ENCODE measurements around the gene LAX1. TPM values are rescaled to one million over a fixed set of nuclear protein-coding genes. Genes with fewer than 3 reads are reported as not detected.

Gene LAX1
- total RNA-seq, 1 donor from 2014 or later, result not detected

DNA sequence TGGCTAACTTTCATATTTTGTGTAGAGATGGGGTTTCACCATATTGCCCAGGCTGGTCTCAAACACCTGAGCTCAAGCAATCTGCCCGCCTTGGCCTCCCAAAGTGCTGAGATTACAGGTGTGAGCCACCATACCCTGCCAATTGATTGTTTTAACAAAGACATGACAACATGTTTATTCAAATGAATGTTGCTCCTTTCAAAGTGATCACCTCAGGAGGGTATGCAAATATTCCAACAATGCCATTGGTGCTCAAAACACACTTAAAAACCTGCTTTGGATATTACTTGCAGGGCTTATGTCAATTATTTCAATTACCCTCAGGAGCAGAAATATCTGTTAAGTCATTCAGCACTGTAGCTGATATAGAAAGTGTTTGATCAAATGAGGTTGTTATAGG, 7.9 kb downstream of the LAX1 start:
- no peaks in the 10 kb centered on the region for H3K36me3 Mint-ChIP-seq (ENCODE audit: low read depth)

DNA sequence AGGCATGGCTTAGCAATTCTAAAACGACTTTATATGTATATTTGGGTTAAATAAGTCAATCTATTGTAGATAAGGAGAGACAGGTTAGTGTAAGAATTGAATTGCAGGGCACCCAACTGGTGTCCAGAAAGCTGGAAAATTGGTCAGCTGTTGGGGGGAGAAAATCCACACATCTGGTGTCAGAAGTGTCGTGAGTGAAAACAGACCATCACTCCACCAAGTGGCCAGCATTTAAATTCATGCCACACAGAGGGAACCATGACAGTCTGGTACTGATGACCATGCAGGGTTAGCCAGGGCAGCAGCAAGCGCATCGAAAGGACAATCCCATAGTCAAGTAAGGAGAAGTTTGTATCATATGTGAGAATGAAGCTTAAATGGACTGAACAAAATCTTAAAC, 11.7 kb downstream of the LAX1 start:
- H3K36me3 Mint-ChIP-seq (ENCODE audit: low read depth), result no peaks in the 10 kb centered on the region
- TF ChIP-seq, protein P1, sequence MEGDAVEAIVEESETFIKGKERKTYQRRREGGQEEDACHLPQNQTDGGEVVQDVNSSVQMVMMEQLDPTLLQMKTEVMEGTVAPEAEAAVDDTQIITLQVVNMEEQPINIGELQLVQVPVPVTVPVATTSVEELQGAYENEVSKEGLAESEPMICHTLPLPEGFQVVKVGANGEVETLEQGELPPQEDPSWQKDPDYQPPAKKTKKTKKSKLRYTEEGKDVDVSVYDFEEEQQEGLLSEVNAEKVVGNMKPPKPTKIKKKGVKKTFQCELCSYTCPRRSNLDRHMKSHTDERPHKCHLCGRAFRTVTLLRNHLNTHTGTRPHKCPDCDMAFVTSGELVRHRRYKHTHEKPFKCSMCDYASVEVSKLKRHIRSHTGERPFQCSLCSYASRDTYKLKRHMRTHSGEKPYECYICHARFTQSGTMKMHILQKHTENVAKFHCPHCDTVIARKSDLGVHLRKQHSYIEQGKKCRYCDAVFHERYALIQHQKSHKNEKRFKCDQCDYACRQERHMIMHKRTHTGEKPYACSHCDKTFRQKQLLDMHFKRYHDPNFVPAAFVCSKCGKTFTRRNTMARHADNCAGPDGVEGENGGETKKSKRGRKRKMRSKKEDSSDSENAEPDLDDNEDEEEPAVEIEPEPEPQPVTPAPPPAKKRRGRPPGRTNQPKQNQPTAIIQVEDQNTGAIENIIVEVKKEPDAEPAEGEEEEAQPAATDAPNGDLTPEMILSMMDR (conservative IDR thresholded peaks at IDR 0.05), result peak; percentile 28
- DNase-seq (ENCODE audit: low read depth, low spot score), result no peak

More for the DNA sequence above, 7.9 kb downstream of the LAX1 start:
- peaks cover 7% of the 10 kb centered on the region for H3K27me3 Mint-ChIP-seq (ENCODE audit: low read depth)
- no peaks in the 10 kb centered on the region for H3K9me3 Mint-ChIP-seq
- DNase-seq (ENCODE audit: low read depth, low spot score), result no peak
- no peak overlapping the region for H3K4me3 Mint-ChIP-seq
- no peak overlapping the region for H3K27ac Mint-ChIP-seq (ENCODE audit: unreplicated experiment)
- peaks cover 9% of the 10 kb centered on the region for H3K4me1 Mint-ChIP-seq
- TF ChIP-seq, protein P1 (conservative IDR thresholded peaks at IDR 0.05), result no peak

DNA sequence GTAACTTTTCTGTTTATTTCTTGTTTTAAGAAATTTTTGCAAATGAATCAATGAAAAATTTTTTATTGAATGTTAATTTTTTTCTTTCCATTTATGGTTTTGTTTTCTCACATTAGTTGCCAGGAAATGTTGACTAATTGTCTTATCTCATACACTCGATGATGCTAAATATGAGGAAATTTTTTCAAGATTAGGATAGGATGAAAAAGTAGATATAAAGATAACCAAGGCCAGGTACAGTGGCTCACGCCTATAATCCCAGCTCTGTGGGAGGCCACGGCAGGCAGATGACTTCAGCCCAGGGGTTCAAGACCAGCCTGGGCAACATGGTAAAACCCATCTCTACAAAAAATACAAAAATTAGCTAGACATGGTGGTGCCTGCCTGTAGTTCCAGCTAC, 12.6 kb downstream of the LAX1 start:
- DNase-seq (ENCODE audit: low read depth, low spot score), result no peak
- H3K4me3 Mint-ChIP-seq, result no peak overlapping the region
- no peak overlapping the region for H3K27ac Mint-ChIP-seq (ENCODE audit: unreplicated experiment)
- no peaks in the 10 kb centered on the region for H3K36me3 Mint-ChIP-seq (ENCODE audit: low read depth)
- H3K4me1 Mint-ChIP-seq, result no peaks in the 10 kb centered on the region
- TF ChIP-seq, protein P1 (conservative IDR thresholded peaks at IDR 0.05), result no peak
- no peaks in the 10 kb centered on the region for H3K27me3 Mint-ChIP-seq (ENCODE audit: low read depth)
- H3K9me3 Mint-ChIP-seq, result no peaks in the 10 kb centered on the region

More for the DNA sequence above, 11.7 kb downstream of the LAX1 start:
- H3K9me3 Mint-ChIP-seq, result no peaks in the 10 kb centered on the region
- H3K27me3 Mint-ChIP-seq (ENCODE audit: low read depth), result no peaks in the 10 kb centered on the region
- H3K4me1 Mint-ChIP-seq, result no peaks in the 10 kb centered on the region
- no peak overlapping the region for H3K27ac Mint-ChIP-seq (ENCODE audit: unreplicated experiment)
- H3K4me3 Mint-ChIP-seq, result no peak overlapping the region

DNA sequence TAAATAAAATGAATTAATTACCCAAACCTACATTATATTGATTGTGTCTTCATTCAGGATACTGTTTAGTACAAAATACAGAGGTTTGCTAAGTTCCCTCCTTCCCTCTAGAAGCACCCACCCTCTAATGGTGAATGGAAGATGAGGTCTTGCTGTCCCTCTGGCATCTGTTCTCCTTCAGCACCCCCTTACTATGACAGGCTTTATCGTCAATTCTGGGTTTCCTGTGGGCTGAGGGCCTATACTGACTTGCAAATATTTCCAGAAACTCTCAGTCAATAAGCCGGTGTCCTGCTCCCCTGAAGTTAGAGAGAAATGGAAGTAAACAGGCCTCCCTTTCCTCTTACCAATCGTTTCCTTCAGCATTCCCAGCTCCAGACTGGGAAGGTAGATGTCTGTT, 13.2 kb downstream of the LAX1 start:
- Mint-ChIP-seq H3K36me3 (ENCODE audit: low read depth) (no peaks in the 10 kb centered on the region), H3K27ac (ENCODE audit: unreplicated experiment) (no peak overlapping the region), H3K9me3 (no peaks in the 10 kb centered on the region), H3K4me3 (no peak overlapping the region), H3K4me1 (no peaks in the 10 kb centered on the region), H3K27me3 (ENCODE audit: low read depth) (no peaks in the 10 kb centered on the region)
- TF ChIP-seq, protein P1 (conservative IDR thresholded peaks at IDR 0.05), result no peak
- no peak for DNase-seq (ENCODE audit: low read depth, low spot score)

DNA sequence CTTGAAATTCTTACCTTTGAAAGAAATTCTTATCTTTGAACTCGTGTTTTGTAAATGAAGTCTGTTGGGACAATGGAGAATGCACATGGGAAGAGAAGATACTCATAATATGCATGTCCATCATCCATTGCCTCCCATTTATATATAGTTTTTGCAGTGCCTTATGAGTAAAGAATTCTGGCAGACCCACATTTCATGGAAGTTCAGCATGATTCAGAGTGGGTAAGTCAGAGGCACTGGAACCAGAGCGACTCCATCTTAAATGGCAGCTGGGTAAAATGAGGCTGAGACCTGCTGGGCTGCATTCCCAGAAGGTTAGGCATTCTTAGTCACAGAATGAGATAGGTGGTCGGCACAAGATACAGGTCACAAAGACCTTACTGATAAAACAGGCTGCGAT, 13.8 kb downstream of the LAX1 start:
- H3K36me3 Mint-ChIP-seq (ENCODE audit: low read depth), result no peaks in the 10 kb centered on the region
- no peaks in the 10 kb centered on the region for H3K9me3 Mint-ChIP-seq
- H3K27me3 Mint-ChIP-seq (ENCODE audit: low read depth), result no peaks in the 10 kb centered on the region
- H3K4me3 Mint-ChIP-seq, result no peak overlapping the region
- TF ChIP-seq, protein P1 (conservative IDR thresholded peaks at IDR 0.05), result no peak
- DNase-seq (ENCODE audit: low read depth, low spot score), result no peak
- H3K4me1 Mint-ChIP-seq, result no peaks in the 10 kb centered on the region
- no peak overlapping the region for H3K27ac Mint-ChIP-seq (ENCODE audit: unreplicated experiment)

DNA sequence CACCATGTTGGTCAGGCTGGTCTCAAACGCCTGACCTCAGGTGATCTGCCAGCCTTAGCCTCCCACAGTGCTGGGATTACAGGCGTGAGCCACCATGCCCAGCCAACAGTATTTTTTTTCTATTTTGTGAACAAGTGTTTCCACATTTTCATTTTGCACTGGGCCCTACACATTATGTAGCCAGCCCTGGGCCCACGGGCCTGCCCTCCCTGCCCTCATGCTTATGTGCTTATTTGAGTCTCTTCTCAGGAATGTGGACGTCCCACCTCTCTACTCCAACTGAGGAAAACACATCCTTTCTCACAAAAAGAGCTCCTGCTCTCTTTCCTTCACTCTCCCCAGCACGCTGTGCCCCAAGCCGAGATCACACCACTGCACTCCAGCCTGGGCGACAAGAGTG, 17.0 kb downstream of the LAX1 start:
- Mint-ChIP-seq H3K27me3 (ENCODE audit: low read depth) (no peaks in the 10 kb centered on the region), H3K27ac (ENCODE audit: unreplicated experiment) (no peak overlapping the region), H3K36me3 (ENCODE audit: low read depth) (no peaks in the 10 kb centered on the region), H3K4me3 (no peak overlapping the region), H3K9me3 (no peaks in the 10 kb centered on the region), H3K4me1 (no peaks in the 10 kb centered on the region)
- no peak for DNase-seq (ENCODE audit: low read depth, low spot score)
- TF ChIP-seq, protein P1 (conservative IDR thresholded peaks at IDR 0.05), result no peak

Measured in neural crest cell (in vitro differentiated cells).